Measurements from ENCODE around the gene STAT4.
A peak's percentile ranks its signal among the peaks of the same experiment; 100 is the strongest.

Gene STAT4

GRCh38 chr2:191038741-191039140 lies 112.1 kb downstream of the STAT4 start:
- DNase-seq, result no peak

DNA sequence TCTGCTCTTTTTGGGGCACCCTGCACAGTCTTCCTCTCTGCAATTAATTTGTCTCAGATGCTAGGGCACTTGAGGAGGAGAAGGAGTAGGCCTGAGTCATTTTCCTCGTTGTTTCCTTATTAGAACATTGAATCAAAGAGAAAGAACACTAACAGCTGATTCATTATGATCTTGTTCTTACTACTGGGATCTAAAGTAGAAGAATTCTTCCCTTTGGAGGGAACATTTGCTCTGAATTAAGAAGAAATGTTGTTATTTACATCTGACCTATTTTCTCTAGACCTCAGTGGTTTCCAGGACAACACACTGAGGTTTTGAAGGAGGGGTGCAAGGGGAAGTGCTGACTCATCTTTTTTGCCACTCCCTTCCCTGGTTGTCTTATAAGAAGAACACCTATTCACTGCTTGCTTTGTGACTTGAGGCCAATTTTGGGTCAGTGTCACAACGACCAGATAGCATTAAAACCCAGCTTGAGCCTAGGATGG lies 112.5 kb downstream of the STAT4 start:
- DNase-seq, result peak in 1 of 14 donors; percentile 15

- DNase-seq, result no peak
Measured at GRCh38 chr2:191037351-191037750, 113.4 kb downstream of the STAT4 start.

GRCh38 chr2:191036363-191036762 lies 114.4 kb downstream of the STAT4 start:
- no peak for DNase-seq

DNA sequence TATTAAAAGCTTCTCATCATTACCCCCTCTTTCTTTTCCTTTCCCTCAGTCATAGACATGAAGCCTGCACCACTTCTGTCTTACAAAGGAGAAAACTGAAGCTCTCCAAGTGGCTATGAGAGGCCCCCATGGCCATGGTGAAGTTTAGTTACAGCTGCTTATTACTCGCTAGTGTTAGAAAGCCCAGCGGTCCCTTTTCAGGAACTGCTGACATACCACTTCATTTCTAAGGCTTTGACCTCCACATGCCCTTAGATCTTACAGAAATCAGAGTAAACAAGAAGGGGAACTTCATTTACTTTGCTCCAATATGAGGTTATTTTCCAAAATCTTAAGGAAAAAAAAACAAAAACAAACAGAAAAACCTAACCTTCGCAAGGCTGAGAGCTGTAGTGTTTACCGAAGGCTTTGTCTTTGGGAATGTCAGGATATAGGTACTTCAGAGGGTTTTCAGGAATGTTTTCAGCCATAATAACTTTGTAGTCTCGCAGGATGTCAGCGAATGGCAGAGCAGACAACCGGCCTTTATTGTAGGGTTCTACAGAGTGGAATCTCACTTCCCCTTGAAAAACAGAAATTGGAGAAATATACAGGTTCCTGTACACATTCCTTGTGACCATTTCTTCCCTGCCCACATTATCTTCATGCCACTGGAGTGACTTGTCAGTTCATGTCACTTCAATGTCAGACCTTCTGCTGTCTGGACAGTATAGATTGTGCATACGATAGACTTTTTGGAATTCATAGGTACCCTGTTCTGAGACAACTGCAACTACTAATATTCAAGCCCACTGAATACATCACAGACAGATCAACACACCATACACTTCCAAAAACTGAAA lies 118.0 kb downstream of the STAT4 start:
- DNase-seq, result no peak

DNA sequence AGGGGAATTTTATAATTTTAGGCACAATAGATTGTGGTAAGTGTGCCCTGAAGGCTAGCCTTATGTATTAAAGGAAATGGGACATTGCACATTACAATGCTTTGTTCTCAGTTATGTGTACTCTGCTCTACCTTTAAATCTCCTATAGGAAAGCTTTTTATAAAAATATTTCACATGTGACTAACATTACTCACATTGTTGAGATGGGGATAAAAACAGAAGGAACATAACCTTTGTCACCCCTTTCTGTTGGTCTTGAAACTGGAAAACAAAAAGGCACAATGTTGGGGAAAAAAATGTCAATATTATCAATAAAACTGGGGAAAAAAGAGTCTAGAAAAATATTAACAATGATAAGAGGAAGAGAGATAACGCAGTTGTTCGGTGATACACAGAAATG lies 119.5 kb downstream of the STAT4 start:
- DNase-seq, result no peak

GRCh38 chr2:191030521-191031154 lies 120.2 kb downstream of the STAT4 start:
- peak in 2 of 14 donors; percentile 7 to 9 for DNase-seq

DNA sequence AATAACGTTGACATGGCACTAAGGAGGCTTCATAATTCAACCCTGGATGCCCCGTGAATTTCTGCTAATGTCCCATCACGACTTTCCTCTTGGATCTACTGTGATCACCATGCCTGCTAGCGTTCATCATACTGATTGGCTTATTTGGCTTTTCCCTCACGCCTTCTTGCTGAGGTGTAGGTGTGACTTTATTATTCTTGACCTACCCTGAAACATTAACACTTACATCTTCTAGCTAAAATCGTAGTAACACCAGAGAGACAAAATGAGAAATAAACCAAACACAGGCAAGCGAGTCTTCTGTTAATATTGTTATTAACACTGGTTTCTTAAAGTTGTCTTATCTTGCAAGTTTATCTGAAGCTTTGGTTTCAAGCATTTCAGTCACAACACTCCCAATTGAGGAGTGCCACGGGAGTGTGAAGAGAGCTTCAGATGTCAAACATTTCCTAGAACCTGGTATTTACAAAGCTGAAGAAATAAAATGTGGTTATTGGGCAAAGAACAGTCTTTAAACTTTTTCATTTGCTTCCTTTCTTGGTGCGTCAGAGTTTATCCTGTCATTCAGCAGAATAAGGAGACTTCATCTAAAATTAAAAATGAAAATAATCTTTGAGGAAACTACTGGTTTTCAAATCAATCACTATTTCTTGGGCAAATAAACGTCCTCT lies 121.4 kb downstream of the STAT4 start:
- DNase-seq, result no peak

- no peak for DNase-seq
Measured at GRCh38 chr2:191026377-191026776, 124.4 kb downstream of the STAT4 start.

GRCh38 chr2:191025135-191025534 lies 125.7 kb downstream of the STAT4 start:
- no peak for DNase-seq

GRCh38 chr2:191023235-191023679 lies 127.5 kb downstream of the STAT4 start:
- no peak for DNase-seq

- peak in 4 of 14 donors; percentile 47 to 67 (median 52) for DNase-seq
Measured at GRCh38 chr2:191020742-191021381, 129.9 kb downstream of the STAT4 start.

DNA sequence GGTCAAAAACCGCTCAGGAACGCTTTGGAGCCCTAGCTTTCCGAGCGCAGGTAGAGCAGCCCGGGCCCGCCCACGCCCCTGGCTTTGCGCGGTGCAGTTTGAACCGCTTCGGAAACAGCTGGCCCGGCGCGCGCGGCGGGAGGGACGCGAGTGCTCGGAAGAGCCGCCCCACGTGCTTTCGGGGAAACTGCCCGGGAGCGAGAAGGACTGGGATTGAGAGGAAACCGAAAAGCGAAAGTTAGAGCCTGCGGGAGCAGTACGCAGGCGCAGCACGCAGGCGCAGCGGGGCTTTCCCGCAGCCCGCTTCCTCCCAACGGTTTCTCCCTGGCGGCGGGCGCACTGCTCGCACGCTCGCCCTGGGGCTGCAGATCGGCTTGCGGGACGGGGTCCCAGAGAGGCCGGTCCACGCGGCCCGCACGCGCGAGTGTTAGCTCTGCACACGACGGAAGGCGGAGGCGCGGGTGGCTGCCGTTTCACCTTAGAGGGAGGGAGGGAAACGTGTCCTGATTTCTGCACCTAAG lies 130.5 kb downstream of the STAT4 start:
- peak; percentile 61 to 98 (median 92) for DNase-seq

GRCh38 chr2:191019376-191019775 lies 131.4 kb downstream of the STAT4 start:
- DNase-seq, result no peak

GRCh38 chr2:191018643-191019119 lies 132.1 kb downstream of the STAT4 start:
- DNase-seq, result no peak

DNA sequence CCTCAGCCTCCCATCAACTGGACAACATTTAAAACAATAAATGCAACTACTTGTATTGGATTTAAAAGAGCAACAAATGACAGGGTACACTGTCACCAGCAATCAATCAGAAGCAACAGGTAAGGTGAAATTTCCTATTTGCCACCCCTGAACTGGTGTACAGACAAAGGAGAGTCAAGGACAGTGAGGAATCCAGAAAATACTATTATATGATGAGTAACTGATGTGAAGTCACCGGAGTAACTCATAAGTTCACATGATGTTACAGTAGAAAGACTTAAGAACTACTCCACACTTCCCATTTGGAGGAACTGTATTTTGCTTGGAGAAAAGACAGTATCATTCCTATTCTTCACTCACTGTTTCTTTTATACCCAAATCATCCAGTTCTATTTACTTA lies 132.7 kb downstream of the STAT4 start:
- DNase-seq, result no peak

GRCh38 chr2:191015831-191016230 lies 135.0 kb downstream of the STAT4 start:
- no peak for DNase-seq

GRCh38 chr2:191015239-191015638 lies 135.6 kb downstream of the STAT4 start:
- no peak for DNase-seq

DNA sequence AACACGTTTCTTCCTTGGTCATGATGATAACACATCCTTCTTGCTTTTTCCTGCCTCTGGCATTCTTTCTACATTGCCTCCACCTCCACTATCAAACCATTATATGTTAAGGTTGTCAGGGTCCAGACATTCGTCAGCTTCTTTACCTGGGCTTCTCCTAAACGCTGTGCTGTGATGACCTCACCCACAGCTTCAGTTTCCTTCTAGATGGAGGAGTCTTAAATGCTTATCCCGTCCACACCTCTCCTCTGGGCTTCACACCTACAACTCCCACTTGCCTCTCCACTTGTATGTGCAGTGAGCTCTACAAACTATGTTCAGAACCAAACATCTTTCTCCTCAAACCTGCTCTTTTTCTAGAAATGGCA lies 136.2 kb downstream of the STAT4 start:
- DNase-seq, result no peak

- peak; percentile 35 to 96 (median 88) for DNase-seq
Measured at GRCh38 chr2:191013932-191014652, 136.7 kb downstream of the STAT4 start, which contains the start of gene STAT1. Gene STAT1, minus strand, starts transcription at chr2:191014171. Its CDS starts 4,168 bp downstream, at chr2:191010003.

DNA sequence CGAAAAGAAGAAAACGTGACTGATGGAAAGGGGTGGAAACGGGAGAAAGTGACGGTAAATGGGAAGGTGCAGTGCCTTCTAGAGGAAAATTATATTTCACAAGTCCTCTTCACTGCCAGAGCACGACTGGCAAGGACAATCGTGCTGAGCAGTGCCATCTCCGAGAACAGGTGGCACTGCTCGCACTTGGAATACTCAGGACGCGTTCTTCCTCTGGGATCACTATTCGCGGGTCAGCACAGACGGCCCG lies 137.2 kb downstream of the STAT4 start:
- no peak for DNase-seq
